Gastrocnemius medialis (tissue), 4 donors: ENCODE data around the gene ACIN1.

Experiments
- POLR2A ChIP-seq, 2 donors: fragments of 450-650 bp; IDR thresholded peaks; one replicate each; pipeline ENCODE4 v1.6.1; 2017; ENCODE audit warnings: antibody characterized with exemption in 2 of 2, mild to moderate bottlenecking in 2 of 2, moderate library complexity in 2 of 2
- TF ChIP-seq, protein P1 (sequence below), 5 experiments: fragments of 450-650 bp in 3 of 5; fragments of 200-600 bp in 2 of 5; sonication (generic) in 2 of 5; IDR thresholded peaks in 4 of 5; conservative IDR thresholded peaks in 1 of 5; 1 replicate in 4 of 5; 2 replicates in 1 of 5; pipeline ENCODE4 v1.5.1; 2016 to 2019; ENCODE audit warnings: antibody characterized with exemption in 5 of 5, mild to moderate bottlenecking in 3 of 5, moderate library complexity in 3 of 5

DNA sequence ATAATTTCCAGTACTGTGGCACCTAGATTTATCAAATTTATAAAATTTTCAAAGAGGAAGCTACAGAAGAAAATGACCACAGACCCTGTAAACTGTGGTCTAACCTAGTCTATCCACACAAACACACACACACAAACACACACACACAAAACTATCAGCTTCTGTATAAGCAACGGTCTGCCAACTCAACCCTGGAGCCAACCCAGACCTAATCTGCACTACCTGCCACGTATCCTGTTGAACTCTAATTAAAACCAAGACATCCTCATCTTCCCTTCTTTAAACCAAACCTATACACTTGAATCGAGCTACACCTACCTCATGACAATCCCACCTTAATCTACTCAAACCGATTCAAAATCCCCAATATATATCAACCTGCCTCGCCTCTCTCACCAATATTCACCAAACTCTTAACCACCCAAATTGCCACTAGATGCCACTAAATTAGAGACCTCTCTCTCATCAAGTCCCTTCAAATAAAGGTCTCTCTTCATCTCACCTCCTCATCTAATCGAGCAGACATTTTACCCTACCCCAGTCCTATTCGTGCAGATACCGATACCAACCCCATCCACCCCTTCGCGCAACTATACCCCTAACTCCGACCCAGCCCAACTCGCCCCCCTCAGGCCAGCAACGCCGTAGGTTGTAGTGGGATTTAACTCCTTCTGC, 808 bp downstream of the ACIN1 start:
- no peak for TF ChIP-seq POLR2A (IDR thresholded peaks at IDR 0.05)
- TF ChIP-seq, protein P1, sequence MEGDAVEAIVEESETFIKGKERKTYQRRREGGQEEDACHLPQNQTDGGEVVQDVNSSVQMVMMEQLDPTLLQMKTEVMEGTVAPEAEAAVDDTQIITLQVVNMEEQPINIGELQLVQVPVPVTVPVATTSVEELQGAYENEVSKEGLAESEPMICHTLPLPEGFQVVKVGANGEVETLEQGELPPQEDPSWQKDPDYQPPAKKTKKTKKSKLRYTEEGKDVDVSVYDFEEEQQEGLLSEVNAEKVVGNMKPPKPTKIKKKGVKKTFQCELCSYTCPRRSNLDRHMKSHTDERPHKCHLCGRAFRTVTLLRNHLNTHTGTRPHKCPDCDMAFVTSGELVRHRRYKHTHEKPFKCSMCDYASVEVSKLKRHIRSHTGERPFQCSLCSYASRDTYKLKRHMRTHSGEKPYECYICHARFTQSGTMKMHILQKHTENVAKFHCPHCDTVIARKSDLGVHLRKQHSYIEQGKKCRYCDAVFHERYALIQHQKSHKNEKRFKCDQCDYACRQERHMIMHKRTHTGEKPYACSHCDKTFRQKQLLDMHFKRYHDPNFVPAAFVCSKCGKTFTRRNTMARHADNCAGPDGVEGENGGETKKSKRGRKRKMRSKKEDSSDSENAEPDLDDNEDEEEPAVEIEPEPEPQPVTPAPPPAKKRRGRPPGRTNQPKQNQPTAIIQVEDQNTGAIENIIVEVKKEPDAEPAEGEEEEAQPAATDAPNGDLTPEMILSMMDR (IDR thresholded peaks at IDR 0.05 in 4 of 5, conservative IDR thresholded peaks at IDR 0.05 in 1 of 5): peak in 1 of 5 experiments; percentile 28
